TTC549 (cell line): Measurements from ENCODE around the gene CHRFAM7A.
"Not testable (repeated sequence)": the region's sequence is repeated elsewhere in the genome, so short reads cannot be mapped to it uniquely, and the experiment has no call there.

Source experiments
- FAIRE-seq: peaks from 2 replicates; lab custom pipeline; 2012; peaks lifted over from hg19 to GRCh38; lab: Jason Lieb, UNC

CHRFAM7A gene

GRCh38 chr15:30315704-30316103 lies 77.6 kb downstream of the CHRFAM7A start:
- FAIRE-seq: not testable (repeated sequence)

GRCh38 chr15:30310575-30310974 lies 82.8 kb downstream of the CHRFAM7A start:
- not testable (repeated sequence) for FAIRE-seq
